ENCODE data around the gene FAM156A.
"Not testable (repeated sequence)": the region's sequence is repeated elsewhere in the genome, so short reads cannot be mapped to it uniquely, and the experiment has no call there.

The FAM156A gene

GRCh38 chrX:52958113-52958959 lies at the start of gene FAM156A:
TSS of gene FAM156A (minus strand) at chrX:52958518. CDS start at chrX:52948588, 9,930 bp downstream.
- not testable (repeated sequence) for DNase-seq

DNA sequence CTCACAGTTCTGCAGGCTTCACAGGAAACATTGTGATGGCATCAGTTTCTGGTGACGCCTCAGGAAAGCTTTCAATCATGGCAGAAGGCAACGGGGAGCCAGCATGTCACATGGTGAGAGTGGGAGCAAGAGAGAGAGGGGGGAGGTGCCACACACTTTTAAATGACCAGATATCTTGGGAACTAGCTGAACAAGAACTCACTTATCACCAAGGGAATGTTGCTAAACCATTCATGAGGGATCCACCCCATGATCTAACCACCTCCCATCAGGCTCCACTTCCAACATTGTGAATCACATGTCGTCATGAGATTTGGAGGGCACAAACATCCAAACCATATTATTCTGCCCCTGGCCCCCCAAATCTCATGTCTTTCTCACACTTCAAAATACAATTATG lies 47.0 kb upstream of the FAM156A start:
- no peak for DNase-seq

GRCh38 chrX:53004811-53005210 lies 46.5 kb upstream of the FAM156A start:
- DNase-seq = no peak

- DNase-seq = no peak
Observed at GRCh38 chrX:53004038-53004437, 45.7 kb upstream of the FAM156A start.

GRCh38 chrX:53003111-53003510 lies 44.8 kb upstream of the FAM156A start:
- no peak for DNase-seq

- no peak for DNase-seq
Observed at GRCh38 chrX:53001958-53002357, 43.6 kb upstream of the FAM156A start.

- DNase-seq = no peak
Observed at GRCh38 chrX:53000447-53001135, 42.3 kb upstream of the FAM156A start.

GRCh38 chrX:52995987-52996331 lies 37.6 kb upstream of the FAM156A start:
- DNase-seq = no peak

GRCh38 chrX:52995135-52995986 lies 37.0 kb upstream of the FAM156A start:
- DNase-seq = peak; percentile 98

- DNase-seq = no peak
Observed at GRCh38 chrX:52990848-52991247, 32.5 kb upstream of the FAM156A start.

DNA sequence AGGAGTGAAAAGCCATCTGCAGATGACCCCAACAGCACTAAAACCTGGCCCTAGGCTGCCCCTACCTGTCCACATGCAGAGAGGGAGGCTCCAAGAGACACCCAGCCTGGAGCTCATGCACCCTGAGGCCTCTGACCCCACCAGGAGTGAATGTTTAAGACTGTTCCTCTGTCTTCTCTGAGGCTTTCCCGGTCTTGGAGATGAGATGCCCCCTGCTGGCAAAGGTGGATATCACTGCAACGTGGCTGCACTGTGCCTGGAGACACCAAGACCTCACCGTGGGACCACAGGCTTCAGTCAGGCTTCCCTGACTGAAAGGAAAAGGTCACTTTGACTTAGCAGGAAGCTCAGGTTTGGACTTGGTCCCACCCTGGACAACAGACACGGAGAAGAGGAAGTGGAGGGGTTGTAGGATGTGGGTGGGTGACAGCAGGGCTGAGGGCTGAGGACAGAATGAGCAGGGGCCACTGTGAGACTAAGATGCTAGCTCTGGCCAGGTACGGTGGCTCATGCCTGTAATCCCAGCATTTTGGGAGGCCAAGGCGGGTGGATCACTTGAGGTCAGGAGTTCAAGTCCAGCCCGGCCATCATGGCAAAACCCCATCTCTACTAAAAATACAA lies 31.8 kb upstream of the FAM156A start:
- DNase-seq = peak; percentile 11

DNA sequence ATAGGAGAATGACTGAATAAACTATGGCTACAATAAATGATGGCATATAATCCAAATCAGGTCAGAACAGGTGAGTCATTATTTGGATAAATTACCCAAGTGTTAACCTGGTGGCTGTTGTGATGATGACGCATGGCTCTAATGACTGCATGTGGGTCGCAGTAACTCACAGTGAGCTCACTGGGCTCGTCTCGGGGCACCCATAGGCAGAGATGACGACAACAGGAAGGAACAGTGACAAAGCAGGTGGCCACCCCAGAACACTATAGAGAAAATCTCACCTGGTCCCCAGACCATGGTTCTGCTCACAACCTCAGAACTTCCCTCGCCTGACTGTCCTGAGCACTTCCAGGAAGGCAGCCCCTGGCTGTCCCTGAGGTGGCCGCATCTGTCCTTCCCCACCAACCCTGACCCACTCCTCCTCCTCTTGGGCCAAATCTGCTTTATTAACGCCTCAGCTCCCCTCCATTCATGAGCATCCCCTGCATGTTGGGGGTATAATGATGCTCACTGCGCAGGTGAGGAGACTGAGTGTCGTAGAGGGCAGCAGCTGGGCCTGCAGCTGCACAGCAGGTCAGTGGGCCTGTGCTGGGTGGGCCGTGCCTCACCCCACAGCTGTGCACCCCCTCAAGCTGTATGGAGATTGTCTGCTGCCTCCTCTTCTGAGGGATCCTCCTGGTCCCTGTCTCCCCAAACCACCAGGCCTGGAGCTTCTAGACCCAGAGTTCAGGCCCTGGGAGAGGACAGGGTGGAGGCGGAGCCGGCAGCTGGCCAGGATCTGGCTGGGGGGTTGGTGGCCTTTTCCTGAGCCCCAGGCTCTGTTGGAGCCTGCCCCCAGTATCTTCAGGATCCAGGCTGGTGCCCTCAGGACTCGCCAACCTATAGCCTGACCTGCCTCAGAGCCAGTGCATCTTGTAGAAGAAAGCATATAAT lies 30.9 kb upstream of the FAM156A start:
- no peak for DNase-seq

DNA sequence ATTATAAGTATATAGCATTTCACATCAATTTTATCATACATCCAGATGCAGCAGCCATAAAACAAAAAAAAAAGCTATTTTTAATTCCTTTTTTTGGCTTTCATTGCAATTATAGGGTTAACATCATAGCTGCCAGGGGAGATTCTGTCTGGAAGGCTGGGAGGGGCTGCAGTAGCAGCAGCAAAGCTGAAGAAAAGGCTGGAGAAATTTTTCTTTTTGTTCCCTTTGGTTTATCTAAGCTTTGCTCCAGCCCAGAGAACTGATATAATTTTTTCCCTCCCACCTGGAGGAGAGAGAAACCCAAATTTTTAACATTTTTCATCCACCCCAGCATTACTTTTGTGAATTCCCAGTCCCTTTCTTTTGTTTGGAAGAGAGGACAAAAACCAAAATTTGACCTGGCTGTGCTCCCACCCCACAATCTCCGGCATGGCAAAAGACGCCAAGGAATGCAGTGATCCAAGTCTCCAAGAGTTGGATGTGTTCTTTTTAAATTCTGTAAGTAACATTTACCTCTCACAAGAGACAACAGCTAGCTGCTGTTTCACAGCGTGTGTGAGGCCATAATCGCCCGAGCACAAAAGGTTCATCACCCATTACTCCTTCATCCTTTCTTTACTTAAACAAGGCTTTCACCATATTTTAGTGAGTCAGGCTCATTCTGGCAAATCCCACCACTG lies 25.1 kb upstream of the FAM156A start:
- DNase-seq = no peak

GRCh38 chrX:52979993-52980392 lies 21.7 kb upstream of the FAM156A start:
- DNase-seq = no peak

DNA sequence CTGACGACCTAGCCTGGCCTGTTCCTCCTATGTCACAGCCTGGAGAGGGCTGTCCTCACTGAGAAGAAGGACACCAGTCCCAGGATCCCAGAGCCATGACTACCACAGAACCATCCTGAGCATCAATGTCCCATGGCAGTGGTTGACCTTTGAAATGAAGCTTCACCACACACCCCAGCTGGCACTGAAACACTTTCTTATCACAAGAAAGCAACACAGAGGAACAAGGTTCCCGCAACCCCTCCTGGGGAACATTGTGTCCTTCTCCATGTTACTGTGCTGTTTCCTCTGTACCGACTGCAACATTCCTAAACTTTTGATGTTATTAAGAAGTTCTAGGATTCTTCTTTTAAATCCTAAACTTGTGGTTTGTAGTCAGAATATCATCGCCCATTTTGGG lies 21.2 kb upstream of the FAM156A start:
- DNase-seq = no peak

DNA sequence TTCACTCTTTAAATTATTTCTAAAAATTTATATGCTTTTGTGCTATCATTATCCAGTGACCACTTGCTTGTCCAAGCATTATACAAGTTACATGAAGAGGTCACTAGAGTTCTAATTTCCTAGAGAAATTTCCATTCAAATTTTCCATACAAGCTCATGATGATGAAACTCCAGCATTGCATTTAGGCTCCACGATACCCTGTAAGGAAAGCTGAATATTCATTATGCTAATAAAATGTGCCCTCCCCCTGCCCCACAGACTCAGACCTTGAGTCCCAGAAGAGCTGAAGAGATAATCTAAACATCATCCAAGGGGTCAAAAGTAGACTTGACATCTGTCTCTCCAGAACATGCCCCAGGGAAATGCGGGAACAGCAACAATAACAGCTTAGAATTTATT lies 19.6 kb upstream of the FAM156A start:
- DNase-seq = no peak

DNA sequence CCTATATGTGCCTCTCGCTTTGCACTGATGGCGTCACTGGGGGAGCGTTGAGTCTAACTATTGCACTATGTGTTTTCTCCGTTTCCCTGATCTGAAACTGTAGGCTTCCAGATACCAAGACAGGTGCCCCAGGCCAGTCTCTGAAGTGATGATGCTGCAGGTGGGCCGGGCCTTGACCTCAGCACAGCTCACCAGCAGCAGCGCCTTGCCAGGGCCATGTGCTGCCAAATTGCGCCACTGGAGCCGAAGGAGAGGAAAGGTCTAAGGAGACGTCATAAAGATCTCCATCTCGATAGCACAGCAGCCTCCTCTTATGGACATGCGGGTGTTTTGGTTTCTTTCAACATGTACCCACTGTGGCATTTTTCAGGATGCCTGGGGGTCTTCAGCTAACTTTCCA lies 17.3 kb upstream of the FAM156A start:
- DNase-seq = not testable (repeated sequence)

DNA sequence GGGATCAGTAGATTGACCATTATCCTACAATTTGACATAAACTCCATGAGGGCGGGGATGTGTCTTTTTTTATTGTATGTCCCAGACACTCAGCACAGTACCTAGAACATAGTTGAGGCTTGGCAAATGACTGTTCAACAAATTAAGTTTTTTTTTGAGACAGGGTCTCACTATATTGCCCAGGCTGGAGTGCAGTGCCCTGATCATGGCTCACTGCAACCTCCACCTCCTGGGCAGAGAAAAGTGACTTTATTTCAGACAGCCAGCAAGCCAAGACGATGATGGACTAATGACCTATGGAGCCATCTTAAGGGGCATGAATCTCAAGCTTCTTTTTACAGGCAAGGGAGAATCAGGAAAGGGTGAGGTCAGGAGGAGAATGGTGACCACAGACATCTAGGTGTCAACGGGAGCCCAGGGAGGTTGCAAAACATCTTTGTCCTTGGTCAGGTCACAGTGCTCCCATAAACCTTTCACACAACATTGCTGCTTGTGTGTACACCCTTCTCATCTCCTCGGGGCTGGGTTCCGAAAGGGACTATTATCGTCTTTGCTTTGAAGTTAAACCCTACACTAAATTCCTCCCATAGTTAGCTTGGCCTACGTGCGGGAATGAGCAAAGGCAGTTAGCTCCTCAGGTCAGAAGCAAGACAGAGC lies 16.1 kb upstream of the FAM156A start:
- DNase-seq = not testable (repeated sequence)

DNA sequence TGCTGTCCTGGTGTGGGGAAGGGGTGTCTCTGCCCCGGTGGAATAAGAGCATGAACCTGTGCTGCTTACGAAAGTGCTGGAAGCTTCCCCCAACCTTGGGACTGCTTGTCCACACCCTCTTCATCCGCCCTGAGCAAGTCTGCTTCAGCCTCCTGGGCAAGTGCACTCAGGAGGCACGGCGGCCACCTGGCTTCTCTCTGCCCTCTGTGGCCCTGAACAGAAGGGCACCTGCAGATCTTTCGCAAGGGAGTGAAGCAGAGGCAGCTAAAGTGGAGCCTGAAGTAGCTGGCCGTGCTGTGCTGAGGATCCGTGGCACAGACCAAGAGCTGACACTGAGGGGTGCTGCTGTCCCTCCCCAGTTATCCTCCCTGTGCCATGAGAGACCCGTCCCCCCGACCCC lies 9.6 kb upstream of the FAM156A start:
- DNase-seq = not testable (repeated sequence)

GRCh38 chrX:52966993-52967738 lies 8.8 kb upstream of the FAM156A start:
- not testable (repeated sequence) for DNase-seq
